HG02759 (cell line): ENCODE results near the gene RAB34.
"Not testable (repeated sequence)": the region's sequence is repeated elsewhere in the genome, so short reads cannot be mapped to it uniquely, and the experiment has no call there.

Source experiments
- ATAC-seq: cut with Tn5 transposase; IDR thresholded peaks from one replicate; pipeline ENCODE4 v1.9.1; 2021; ENCODE audit warnings: mild to moderate bottlenecking, moderate library complexity; ENCODE audit not compliant: unreplicated experiment

The RAB34 gene

DNA sequence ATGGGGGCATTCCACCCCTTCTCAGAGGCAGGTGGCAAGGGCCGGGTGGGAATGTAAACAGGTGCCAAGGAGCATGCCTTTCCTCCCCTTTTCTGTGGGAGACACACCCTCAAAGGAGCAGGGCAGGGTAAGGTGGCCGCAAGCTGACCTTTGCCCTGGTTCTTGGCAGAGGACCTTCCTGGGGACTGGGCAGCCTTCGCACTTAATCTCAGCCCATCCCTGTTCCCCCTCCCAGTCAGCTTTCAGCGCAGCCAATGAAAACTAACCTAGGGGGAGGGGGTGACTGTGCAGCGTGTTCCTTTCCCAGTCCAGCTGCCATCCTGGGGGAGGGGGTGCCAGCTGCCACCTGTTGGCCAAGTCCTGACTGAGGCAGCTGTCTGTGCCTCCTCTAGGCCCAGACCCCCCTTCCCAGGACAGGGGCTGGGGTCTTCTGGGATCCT lies 29.0 kb upstream of the RAB34 start:
- no peak for ATAC-seq

DNA sequence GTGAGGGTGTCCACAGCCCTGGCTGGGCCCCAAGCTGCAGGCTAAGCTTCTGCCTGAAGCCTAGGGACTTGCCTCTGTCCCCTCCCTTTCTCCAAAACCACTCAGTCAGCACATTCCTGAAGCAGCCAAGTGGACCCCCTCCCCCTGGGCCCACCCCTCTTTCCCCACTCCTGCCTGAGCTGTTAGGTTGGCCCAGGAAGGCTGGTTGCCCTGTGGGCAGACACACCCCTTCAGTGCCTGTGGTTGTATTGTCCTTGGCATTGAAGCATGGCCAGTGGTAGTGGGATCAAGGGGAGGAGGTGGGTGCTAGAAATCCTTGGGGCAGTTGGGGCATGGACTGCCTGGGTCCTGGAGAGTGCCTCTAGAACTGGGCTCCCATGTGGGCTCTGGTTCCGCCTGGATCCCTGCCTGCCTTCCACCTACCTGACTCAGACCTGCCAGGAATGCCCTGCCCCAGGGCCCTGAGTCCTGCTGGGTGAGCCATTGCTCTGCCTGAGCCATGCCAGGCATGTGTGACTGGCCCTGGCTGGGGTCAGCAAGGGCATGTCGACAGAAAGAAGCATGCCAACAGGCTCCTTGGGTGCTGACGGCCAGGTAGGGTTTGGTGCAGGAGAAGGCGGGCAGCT lies 28.2 kb upstream of the RAB34 start:
- no peak for ATAC-seq

DNA sequence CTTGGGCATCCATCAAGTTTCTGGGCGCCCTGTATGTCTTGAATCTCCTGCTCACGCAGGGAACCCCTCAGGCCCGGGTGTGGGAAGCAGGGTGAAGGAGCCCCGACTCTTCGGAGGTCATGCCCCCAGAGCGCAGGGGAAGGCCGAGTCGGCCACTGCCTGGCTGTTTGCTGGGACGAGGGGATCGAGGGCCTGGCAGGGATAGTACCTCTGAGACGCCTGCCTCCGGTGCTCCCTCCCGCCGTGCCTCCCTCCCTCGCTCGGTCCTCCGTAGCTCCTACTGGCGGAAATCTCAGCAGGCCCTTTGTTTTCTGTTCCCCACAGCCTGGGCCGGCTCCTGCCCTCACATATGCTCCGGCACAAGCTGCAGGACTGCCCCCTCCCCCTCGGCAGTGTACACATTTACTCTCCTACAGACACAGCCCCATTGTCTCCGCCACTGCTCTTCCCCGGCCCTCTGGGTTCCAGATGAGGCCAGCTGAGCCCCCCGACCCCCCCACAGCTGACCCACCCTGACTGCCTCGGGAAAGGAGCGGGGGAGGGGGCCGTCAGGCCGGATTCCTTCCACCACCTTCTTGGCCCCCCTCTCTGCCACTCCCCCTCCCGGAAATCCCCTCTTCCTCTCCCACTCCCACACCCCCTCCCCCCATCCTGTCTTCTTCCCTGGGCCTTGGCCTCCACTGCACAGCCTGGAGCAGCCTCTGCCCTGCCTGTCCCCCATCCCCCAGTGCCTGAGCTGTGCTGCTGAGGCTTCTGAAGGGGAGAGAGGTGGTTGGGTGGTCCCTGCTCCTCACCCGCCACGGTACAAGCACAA lies 27.5 kb upstream of the RAB34 start:
- ATAC-seq: no peak

DNA sequence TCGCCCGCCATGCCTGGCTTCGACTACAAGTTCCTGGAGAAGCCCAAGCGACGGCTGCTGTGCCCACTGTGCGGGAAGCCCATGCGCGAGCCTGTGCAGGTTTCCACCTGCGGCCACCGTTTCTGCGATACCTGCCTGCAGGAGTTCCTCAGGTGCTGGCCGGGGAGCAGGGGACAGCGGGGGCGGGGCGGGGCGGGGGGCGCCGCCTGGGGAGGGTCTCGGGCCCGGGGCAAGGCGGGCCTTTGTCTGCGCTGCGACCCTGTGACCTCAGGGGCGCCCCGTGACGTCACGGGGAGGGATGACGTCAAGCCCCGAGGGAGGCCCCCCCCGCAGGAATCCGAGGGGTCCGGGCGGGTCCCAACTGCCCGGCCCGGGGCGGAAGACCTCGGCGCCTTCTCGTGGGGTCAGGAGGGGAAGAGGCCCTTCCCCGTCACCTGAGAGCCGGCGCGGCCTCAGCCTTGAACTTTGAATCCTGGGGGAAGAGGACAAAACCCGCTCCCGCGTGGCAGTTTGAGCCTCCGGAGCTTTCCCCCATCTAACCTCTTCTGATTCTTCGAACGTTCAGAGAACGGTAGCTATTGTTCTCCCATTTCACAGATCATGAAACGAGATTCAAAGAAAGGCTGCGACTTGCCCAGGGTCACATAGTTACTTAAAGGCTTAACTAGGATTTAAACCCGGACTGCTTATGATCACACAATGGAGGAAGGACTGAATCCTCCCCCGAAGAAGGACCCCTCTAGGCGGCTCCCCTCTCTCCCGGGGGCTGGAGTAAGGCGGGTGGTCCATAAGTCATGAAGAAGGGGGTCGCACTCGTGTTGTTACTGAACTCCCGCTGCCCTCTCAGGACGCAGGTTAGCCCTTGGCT lies 26.7 kb upstream of the RAB34 start:
- peak; percentile 42 for ATAC-seq

DNA sequence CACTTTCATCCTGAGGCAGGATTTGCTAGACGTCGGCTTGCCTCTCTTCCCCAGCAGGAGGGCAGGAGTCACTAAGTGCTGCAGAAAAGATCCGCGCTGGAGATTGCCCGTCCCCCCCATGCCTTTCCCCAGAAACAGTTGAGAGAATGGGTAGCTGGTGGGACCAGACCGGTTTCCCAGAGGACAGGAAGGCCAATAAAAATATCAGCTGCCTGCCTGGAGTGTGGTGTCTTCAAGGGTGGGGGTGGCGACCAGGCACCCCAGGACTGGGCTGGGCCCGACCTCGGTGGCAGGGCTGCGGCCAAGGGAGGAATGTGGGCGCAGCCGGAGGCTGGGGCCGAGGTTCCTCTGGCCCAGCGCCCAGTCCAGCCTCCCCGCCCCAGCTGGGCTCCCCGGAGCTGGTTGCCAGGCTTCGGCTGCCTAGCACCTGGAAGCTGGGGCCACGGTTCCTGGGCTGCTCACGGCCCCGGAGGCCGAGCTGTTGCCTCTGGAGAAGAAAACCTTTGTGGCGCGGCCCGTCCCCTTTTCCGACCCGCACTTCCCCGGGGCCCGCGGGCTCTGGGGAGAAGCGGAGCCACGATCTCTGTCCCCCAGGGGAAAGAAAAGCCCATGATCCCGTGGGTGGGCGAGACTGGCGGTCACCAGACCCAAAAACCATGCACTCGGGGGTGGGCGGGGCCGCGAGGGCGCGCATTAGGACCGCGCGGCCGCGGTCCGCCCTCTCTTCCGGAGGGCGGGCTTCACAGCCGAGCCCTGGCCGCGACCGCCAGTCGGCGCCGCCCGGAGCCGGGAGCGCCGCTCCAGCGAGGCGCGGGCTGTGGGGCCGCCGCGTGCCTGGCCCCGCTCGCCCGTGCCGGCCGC lies 25.8 kb upstream of the RAB34 start, which contains the start of gene TRAF4:
TRAF4 (plus strand) TSS at position 769 of the 861 bp plus-strand sequence. CDS start 102 bp downstream, outside the sequence.
- peak; percentile 76 for ATAC-seq

DNA sequence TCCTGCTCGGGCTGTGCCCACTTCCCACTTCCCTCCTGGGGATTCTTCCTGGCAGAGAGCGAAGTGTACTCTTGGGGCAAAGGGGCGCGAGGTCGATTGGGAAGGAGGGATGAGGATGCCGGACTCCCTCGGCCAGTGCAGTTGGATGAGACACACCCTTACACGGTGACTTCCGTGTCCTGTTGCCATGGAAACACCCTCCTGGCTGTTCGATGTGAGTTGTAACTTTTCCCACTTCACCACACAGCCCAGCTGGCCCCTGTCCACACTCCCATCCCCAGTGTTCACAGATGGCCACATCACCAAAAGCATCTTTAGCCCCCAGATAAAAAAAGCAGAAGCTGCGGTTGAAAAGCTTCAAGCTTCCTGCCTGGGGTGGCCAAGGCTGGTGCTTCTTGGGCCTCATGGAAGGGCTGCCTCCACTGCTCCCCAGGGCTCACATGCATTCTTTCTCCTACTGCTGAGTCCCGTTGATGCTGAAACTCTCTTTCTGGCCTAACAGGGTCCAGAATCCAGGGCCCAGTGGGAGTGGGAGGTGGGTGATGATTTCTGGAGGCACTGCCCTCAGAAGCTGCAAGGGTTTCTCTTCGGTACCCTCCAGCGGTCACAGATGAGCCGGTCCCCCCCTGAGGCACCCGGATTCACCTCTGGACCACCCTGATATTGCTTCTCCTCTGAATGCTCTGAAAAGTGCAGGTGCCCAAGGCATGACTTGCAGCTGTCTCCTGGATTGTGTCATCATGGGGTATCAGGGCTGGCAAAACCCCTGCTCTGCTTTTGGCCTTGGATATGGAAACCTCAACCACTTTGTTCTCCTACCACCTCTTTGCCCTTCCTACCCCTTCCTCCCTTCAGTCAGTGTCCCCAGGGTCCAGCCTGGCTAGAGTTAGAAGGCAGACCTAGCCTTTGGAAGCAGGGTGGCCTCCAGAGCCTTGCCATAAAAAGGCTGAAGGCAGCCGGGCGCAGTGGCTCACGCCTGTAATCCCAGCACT lies 24.0 kb upstream of the RAB34 start:
- no peak for ATAC-seq

DNA sequence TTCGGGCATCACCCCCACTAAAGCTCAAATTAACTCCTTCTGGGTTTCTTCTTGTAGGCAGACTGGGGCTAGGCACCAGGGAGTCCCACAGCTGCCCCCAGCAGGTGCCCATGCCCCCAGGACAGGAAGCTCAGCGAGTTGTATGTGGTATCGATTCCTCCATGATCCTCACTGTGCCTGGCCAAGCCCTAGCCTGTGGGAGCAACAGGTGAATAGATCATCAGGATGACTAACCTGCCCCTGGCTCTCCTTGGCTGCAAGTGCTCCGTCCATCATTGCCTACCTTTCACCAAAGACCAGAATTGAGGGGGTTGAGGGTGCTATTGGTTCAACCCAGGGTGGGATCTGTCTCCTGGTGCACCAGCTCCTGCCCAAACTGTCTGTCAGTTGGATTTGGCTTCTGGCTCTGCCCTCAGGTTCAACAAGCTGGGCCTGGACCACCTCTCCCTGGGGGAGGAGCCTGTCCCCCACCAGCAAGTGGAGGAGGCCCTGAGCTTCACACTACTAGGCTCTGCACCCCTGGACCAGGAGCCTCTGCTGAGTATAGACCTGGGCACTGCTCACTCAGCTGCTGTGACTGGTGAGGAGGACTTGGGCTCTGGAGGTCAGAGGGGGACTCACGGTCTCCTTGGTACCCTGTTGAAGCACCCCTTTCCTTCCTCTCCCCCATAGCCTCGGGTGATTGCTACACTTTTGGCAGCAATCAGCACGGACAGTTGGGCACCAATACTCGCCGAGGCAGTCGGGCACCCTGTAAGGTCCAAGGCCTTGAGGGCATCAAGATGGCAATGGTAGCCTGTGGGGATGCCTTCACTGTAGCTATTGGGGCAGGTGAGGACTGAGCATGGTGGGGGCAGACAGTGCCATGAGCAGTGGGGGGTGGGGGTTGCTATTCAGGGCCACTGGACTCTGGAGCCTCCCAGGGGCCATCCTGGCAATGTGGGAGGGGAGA lies 23.0 kb upstream of the RAB34 start:
- no peak for ATAC-seq

DNA sequence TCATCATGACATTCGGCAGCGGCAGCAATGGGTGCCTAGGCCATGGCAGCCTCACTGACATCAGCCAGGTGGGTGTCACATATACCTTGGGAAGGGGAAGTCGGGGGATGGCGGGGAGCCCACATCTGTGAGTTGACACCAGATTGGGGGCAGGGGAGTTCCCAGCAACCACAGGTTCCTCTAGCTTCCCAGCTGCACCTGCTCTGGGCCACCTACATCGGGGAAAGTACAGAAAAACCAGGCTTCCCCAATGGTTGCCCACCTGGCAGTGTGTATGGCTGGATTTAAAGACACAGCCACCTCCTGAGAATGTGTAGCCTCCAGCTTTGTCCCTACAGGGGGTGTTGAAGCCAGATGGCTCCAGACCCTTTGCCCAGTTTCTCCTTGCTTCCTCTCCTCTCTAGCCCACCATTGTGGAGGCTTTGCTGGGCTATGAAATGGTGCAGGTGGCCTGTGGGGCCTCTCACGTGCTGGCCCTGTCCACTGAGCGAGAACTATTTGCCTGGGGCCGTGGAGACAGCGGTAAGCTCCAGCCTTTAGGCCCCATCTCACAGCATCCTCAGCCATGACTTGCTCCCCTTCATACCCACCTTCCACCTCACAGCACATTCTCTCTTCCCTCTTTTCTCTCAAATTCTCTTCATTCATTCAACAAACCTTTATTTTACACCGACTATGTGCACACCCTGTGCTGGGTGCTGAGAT lies 21.2 kb upstream of the RAB34 start:
- no peak for ATAC-seq

DNA sequence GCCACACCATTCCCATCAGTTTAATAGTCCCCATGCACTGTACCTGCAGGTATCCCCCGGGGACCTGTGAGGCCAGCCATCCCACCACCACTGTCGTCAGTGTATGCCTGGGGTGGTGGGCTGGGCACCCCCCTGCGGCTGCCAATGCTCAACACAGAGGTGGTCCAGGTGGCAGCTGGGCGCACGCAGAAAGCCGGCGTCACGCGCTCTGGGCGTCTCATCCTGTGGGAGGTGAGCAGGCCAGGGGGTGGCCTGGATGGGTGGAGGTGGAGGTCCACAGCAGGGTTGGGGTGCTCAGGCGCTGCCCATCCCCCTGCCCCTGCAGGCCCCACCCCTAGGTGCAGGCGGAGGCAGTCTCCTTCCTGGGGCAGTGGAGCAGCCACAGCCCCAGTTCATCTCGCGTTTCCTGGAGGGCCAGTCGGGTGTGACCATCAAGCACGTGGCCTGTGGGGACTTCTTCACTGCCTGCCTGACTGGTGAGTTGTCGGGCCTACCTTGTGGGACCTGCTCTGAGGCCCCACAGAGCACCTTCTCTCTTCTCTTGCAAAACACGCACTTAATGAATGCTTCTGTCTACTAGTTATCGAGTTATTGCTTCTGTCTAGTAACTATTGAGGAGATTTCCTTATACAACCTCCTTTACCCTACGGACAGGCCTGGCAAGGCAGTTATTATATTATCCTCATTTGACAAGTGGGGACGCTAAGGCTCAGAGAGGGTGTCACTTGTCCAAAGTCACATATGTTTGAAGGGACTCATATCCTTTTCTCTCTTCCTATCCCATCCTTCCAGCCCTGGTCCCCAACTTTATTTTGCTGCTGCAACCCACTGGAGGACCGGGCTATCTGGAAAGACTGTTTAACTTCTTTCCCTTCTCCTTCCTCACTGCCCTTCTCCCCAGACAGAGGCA lies 20.4 kb upstream of the RAB34 start:
- peak; percentile 68 for ATAC-seq

DNA sequence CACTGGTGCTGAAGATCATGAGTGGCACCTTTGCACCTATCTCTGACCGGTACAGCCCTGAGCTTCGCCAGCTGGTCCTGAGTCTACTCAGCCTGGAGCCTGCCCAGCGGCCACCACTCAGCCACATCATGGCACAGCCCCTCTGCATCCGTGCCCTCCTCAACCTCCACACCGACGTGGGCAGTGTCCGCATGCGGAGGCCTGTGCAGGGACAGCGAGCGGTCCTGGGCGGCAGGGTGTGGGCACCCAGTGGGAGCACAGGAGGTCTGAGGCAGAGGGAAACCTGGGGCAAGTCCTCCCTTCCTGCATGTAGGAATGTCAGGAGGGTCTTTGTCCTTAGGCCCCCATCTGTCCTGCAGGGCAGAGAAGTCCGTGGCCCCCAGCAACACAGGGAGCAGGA lies 19.6 kb upstream of the RAB34 start:
- no peak for ATAC-seq

DNA sequence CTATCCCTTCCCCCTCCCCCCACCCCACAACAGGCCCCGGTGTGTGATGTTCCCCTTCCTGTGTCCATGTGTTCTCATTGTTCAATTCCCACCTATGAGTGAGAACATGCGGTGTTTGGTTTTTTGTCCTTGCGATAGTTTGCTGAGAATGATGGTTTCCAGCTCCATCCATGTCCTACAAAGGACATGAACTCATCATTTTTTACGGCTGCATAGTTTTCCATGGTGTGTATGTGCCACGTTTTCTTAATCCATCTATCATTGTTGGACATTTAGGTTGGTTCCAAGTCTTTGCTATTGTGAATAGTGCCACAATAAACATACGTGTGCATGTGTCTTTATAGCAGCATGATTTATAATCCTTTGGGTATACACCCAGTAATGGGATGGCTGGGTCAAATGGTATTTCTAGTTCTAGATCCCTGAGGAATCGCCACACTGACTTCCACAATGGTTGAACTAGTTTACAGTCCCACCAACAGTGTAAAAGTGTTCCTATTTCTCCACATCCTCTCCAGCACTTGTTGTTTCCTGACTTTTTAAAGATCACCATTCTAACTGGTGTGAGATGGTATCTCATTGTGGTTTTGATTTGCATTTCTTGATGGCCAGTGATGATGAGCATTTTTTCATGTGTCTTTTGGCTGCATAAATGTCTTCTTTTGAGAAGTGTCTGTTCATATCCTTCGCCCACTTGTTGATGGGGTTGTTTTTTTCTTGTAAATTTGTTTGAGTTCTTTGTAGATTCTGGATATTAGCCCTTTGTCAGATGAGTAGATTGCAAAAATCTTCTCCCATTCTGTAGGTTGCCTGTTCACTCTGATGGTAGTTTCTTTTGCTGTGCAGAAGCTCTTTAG lies 18.5 kb upstream of the RAB34 start:
- not testable (repeated sequence) for ATAC-seq

DNA sequence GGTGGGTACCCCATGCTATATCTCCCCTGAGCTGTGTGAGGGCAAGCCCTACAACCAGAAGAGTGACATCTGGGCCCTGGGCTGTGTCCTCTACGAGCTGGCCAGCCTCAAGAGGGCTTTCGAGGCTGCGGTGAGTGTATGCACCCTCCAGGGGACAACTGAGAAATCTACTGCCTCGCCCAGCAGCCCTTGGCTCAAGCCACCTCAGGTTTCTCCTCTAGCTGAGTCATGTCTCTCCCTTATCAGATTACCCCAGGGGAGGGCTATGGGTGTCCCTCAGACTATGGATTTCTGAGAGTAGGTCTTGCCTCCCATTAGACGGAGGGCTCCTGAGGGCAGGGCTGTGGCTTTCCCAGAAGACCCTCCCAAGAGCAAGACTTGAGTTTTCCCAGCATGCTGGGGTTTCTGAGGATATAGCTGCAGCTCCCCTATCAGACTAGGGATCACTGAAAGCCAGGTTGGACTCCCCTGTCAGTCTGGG lies 17.6 kb upstream of the RAB34 start:
- ATAC-seq: no peak

DNA sequence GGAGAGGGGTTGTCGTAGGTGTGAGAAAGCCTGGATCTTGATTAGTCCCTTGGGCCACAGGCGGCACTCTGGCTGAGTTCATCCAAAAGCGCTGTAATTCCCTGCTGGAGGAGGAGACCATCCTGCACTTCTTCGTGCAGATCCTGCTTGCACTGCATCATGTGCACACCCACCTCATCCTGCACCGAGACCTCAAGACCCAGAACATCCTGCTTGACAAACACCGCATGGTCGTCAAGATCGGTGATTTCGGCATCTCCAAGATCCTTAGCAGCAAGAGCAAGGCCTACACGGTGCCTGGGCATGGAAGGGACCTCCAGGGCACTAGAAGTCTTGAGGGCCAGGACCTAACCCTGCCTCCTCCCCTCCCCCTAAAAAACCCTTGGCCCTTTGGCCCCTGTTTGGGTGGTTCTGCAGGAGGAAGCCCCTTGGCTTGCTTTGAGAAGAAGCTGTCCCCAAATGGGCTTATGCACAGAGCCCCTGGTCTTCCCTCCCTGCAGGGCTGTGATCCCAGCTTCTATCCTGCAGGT lies 17.1 kb upstream of the RAB34 start:
- ATAC-seq: no peak

DNA sequence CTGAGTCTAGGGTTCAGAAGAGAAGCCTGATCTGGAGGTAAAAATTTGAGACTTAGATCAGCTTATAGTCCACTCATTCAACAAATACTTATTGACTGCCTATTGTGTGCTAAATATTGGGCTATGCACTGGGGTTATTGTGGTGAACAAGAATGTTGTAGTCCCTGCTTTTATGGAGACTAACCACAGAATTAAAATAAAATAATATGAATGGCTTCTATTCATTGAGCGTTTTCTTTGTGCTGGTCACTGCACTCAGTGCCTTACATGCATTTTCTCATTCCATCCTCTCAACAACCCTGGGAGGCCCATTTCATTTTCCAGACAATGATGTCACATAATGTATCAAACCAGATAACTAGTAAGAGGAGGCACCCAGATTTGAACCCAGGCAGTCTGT lies 15.7 kb upstream of the RAB34 start:
- ATAC-seq: no peak

DNA sequence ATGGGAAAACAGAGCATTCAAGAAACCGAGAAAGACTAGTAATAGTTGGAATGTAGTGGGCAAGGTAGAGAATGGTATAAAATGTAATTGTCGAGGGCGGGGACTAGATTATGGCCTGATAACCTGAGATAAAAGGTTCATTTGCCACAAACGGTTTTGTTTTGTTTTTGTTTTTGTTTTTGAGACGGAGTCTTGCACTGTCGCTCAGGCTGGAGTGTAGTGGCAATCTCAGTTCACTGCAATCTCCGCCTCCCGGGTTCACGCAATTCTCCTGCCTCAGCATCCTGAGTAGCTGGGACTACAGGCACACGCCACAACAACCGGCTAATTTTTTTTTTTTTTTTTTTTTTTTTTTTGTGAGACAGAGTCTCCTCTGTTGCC lies 12.3 kb upstream of the RAB34 start:
- no peak for ATAC-seq
